Measurements from ENCODE around the gene CD38. TPM values are rescaled to one million over a fixed set of nuclear protein-coding genes. Genes with fewer than 3 reads are reported as not detected.
"Not testable (repeated sequence)": the region's sequence is repeated elsewhere in the genome, so short reads cannot be mapped to it uniquely, and the experiment has no call there.

Gene CD38
- polyA plus RNA-seq, 2 of the 4 experiments (the other 2 are of a cell fraction) = 7.8 to 12.4 TPM

DNA sequence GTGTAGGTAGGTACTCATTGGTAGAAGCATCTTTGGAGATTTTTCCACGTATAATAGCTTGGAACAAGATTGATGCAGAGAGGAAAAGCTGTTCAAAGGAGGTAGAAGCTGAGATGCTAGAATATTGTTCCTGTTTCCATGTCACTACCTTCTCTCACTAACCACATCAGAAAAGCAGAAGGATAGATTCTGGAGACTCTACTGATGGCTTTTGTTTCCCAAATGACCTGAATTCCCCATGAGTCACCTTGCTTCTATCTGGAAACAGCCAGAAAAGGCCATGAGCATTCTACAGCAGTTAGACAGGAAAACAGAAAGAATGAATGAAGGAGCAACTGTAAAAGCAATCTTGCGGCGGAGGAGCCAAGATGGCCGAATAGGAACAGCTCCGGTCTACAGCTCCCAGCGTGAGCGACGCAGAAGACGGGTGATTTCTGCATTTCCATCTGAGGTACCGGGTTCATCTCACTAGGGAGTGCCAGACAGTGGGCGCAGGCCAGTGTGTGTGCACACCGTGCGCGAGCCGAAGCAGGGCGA is 63.1 kb downstream of the CD38 start:
- ATAC-seq; H3K4me3 ChIP-seq; H3K27ac ChIP-seq; H3K4me2 ChIP-seq; POLR2A ChIA-PET; DNase-seq (ENCODE audit: low read depth in 1 of 2, low spot score in 1 of 2); H3K4me1 ChIP-seq; H3K9me3 ChIP-seq; FAIRE-seq: not testable (repeated sequence)
- WGBS (ENCODE audit: missing lambda C conversion rate) = 86% methylated on average over 9 of the region's 16 CpGs
- CTCF ChIA-PET = interaction anchor here (0.6 to 1.5 kb wide), 2 partner anchors 15 to 41 kb away, joined by 3 read pairs; no protein-coding TSS in a partner anchor

DNA sequence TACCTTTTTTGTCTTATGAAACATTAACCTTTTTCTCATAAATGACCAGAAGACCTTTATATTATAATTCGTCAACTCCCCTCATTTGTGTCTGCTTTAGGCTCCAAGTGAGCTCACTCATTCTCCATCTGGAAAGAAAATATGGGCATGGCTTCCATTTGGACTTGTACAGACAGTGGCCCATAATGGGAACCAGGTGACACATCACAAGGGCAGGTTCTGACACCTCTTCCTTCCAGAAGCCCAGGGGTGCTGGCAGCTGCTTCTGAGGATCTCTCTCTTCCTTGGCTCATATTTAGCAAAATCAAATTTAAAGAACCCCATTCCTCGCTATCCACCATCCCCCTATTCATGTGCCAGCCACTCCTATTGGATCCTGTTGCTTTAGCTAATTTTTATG is 69.6 kb downstream of the CD38 start:
- no peak overlapping the region for H3K4me2 ChIP-seq
- ATAC-seq (no peak), DNase-seq (ENCODE audit: low read depth in 1 of 2, low spot score in 1 of 2) (no peak), FAIRE-seq (no peak)
- no peaks in the 10 kb centered on the region for H3K4me1 ChIP-seq
- H3K9me3 ChIP-seq = no peaks in the 10 kb centered on the region
- TF ChIP-seq MYC (IDR thresholded peaks at IDR 0.05; ENCODE audit: borderline replicate concordance, low read length) = no peak
- TF ChIP-seq ZNF302 (CRISPR knock-in tag; IDR thresholded peaks at IDR 0.05) = no peak
- TF ChIP-seq POLR2A (IDR thresholded peaks at IDR 0.05; ENCODE audit: low read length) = no peak
- TF ChIP-seq, protein P1, sequence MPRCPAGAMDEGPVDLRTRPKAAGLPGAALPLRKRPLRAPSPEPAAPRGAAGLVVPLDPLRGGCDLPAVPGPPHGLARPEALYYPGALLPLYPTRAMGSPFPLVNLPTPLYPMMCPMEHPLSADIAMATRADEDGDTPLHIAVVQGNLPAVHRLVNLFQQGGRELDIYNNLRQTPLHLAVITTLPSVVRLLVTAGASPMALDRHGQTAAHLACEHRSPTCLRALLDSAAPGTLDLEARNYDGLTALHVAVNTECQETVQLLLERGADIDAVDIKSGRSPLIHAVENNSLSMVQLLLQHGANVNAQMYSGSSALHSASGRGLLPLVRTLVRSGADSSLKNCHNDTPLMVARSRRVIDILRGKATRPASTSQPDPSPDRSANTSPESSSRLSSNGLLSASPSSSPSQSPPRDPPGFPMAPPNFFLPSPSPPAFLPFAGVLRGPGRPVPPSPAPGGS (IDR thresholded peaks at IDR 0.05) = no peak
- TF ChIP-seq JUNB (IDR thresholded peaks at IDR 0.05) = no peak
- no peak for TF ChIP-seq RNF2 (IDR thresholded peaks at IDR 0.05; ENCODE audit: borderline replicate concordance, low read depth)
- TF ChIP-seq EHF (CRISPR knock-in tag; IDR thresholded peaks at IDR 0.05) = no peak
- TF ChIP-seq ZSCAN20 (CRISPR knock-in tag; IDR thresholded peaks at IDR 0.05) = no peak
- TF ChIP-seq, protein P2, sequence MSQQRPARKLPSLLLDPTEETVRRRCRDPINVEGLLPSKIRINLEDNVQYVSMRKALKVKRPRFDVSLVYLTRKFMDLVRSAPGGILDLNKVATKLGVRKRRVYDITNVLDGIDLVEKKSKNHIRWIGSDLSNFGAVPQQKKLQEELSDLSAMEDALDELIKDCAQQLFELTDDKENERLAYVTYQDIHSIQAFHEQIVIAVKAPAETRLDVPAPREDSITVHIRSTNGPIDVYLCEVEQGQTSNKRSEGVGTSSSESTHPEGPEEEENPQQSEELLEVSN (IDR thresholded peaks at IDR 0.05; ENCODE audit: borderline replicate concordance, low read depth) = no peak
- TF ChIP-seq HDAC2 (IDR thresholded peaks at IDR 0.05) = no peak
- no peak for TF ChIP-seq POLR2AphosphoS2 (conservative IDR thresholded peaks at IDR 0.05; ENCODE audit: low read length)
- no peak for TF ChIP-seq KDM5A (IDR thresholded peaks at IDR 0.05)
- no peak for TF ChIP-seq FOSL2 (IDR thresholded peaks at IDR 0.05)
- no peak for TF ChIP-seq FOSL2 (CRISPR knock-in tag; IDR thresholded peaks at IDR 0.05)
- no peak for TF ChIP-seq SREBF2 (IDR thresholded peaks at IDR 0.05)
- no peak for TF ChIP-seq RCOR1 (IDR thresholded peaks at IDR 0.05; ENCODE audit: low read depth, low read length)
- ChIA-PET POLR2A (no interaction called here), CTCF (interaction anchor here (0.8 to 2.7 kb wide), 2 partner anchors 35 to 42 kb away, joined by 3 to 16 read pairs; no protein-coding TSS in a partner anchor)
- H3K27ac ChIP-seq = no peak overlapping the region
- H3K4me3 ChIP-seq = no peak overlapping the region
- WGBS (ENCODE audit: missing lambda C conversion rate) = 81% methylated on average over 2 of the region's 2 CpGs

DNA sequence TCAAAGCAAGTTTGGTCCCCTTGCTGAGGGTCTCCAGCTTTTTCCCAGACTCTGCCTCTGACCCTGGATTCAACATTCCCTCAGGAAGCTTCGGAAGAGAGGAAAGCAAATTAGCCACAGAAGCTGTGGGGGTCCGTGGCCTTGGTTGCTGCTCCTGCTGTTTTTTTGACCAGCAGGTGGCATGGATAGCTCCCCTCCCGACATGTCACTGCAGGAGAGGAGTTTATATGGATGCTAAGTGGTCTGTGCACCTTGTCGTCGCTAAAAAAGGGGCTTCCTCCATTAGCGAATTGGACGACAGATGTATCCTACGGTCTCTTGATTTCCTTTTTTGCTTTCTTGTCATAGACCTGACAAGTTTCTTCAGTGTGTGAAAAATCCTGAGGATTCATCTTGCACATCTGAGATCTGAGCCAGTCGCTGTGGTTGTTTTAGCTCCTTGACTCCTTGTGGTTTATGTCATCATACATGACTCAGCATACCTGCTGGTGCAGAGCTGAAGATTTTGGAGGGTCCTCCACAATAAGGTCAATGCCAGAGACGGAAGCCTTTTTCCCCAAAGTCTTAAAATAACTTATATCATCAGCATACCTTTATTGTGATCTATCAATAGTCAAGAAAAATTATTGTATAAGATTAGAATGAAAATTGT is 70.2 kb downstream of the CD38 start:
- Histone ChIP-seq H3K27ac (no peak overlapping the region), H3K4me2 (no peak overlapping the region), H3K4me3 (no peak overlapping the region), H3K9me3 (no peaks in the 10 kb centered on the region), H3K4me1 (no peaks in the 10 kb centered on the region)
- 80% methylated on average over 10 of the region's 10 CpGs for WGBS (ENCODE audit: missing lambda C conversion rate)
- CTCF ChIA-PET = interaction anchor here (0.8 to 2.7 kb wide), 4 partner anchors 34 to 114 kb away, joined by 3 to 16 read pairs (median 3); no protein-coding TSS in a partner anchor
- ATAC-seq (no peak), DNase-seq (ENCODE audit: low read depth in 1 of 2, low spot score in 1 of 2) (no peak), FAIRE-seq (no peak)
- 0 out of 2 replicates have a peak, but pooled peaks have one; percentile 24 for TF ChIP-seq NFE2L2 (conservative IDR thresholded peaks at IDR 0.05; ENCODE audit: low read length)
- TF ChIP-seq TP53 (CRISPR knock-in tag; IDR thresholded peaks at IDR 0.05) = no peak
- TF ChIP-seq, protein P3, sequence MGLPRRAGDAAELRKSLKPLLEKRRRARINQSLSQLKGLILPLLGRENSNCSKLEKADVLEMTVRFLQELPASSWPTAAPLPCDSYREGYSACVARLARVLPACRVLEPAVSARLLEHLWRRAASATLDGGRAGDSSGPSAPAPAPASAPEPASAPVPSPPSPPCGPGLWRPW (IDR thresholded peaks at IDR 0.05) = no peak
- no peak for TF ChIP-seq SREBF2 (IDR thresholded peaks at IDR 0.05)
- no peak for TF ChIP-seq RARB (CRISPR knock-in tag; IDR thresholded peaks at IDR 0.05)
- TF ChIP-seq MAFK (IDR thresholded peaks at IDR 0.05; ENCODE audit: partially characterized antibody) = peak; percentile 9
- POLR2A ChIA-PET = no interaction called here
